Measurements from ENCODE around the gene SYN1.
"Not testable (repeated sequence)": the region's sequence is repeated elsewhere in the genome, so short reads cannot be mapped to it uniquely, and the experiment has no call there.

SYN1 gene

GRCh38 chrX:47634871-47635575, 15.4 kb upstream of the SYN1 start:
- no peak for DNase-seq

- no peak for DNase-seq
These were observed 14.3 kb upstream of the SYN1 start for GRCh38 chrX:47633689-47634590.

- no peak for DNase-seq
These were observed 13.0 kb upstream of the SYN1 start for GRCh38 chrX:47632666-47633065.

- DNase-seq = no peak
These were observed 12.0 kb upstream of the SYN1 start for GRCh38 chrX:47631676-47632075.

- DNase-seq = no peak
These were observed 10.0 kb upstream of the SYN1 start, which contains the start of gene CFP for GRCh38 chrX:47629419-47630200. Gene CFP, minus strand, starts transcription at chrX:47629930. Its CDS starts 86 bp downstream, at chrX:47629844.

- no peak for DNase-seq
These were observed 9.3 kb upstream of the SYN1 start for GRCh38 chrX:47628982-47629381.

- DNase-seq = no peak
These were observed 5.7 kb upstream of the SYN1 start for GRCh38 chrX:47625365-47625764.

GRCh38 chrX:47623540-47624027, 3.9 kb upstream of the SYN1 start:
- DNase-seq = peak in 40 of 56 donors; percentile 2 to 78 (median 31)

- DNase-seq = no peak
These were observed 2.2 kb upstream of the SYN1 start for GRCh38 chrX:47621851-47622250.

- DNase-seq = peak in 16 of 56 donors; percentile 1 to 51 (median 17)
These were observed 637 bp upstream of the SYN1 start for GRCh38 chrX:47620303-47620685.

GRCh38 chrX:47618923-47619485, 653 bp downstream of the SYN1 start:
- no peak for DNase-seq

GRCh38 chrX:47614618-47615017, 5.0 kb downstream of the SYN1 start:
- DNase-seq = no peak

- DNase-seq = peak in 16 of 56 donors; percentile 1 to 56 (median 14)
These were observed 6.6 kb downstream of the SYN1 start for GRCh38 chrX:47613082-47613481.

GRCh38 chrX:47612418-47612817, 7.2 kb downstream of the SYN1 start:
- DNase-seq = no peak

GRCh38 chrX:47611926-47612325, 7.7 kb downstream of the SYN1 start:
- no peak for DNase-seq

- DNase-seq = no peak
These were observed 8.2 kb downstream of the SYN1 start for GRCh38 chrX:47611489-47611888.

- no peak for DNase-seq
These were observed 9.1 kb downstream of the SYN1 start for GRCh38 chrX:47610511-47610910.

- DNase-seq = peak in 6 of 56 donors; percentile 4 to 51 (median 10)
These were observed 11.4 kb downstream of the SYN1 start for GRCh38 chrX:47608130-47608810.

- no peak for DNase-seq
These were observed 12.6 kb downstream of the SYN1 start for GRCh38 chrX:47607091-47607490.

- DNase-seq = no peak
These were observed 14.6 kb downstream of the SYN1 start for GRCh38 chrX:47605024-47605423.

GRCh38 chrX:47603125-47603524, 16.5 kb downstream of the SYN1 start:
- DNase-seq = not testable (repeated sequence)
